Transverse colon (tissue), 4 donors: ENCODE results near the gene EDDM13.
"Not testable (repeated sequence)": the region's sequence is repeated elsewhere in the genome, so short reads cannot be mapped to it uniquely, and the experiment has no call there.

Source experiments
- CTCF ChIP-seq, 5 experiments: fragments of 200-600 bp in 3 of 5; fragments of 450-650 bp in 2 of 5; sonication (generic) in 3 of 5; IDR thresholded peaks; 1 replicate in 2 of 5; 2 replicates in 3 of 5; pipeline ENCODE4 v1.5.1; 2016 to 2017; ENCODE audit warnings: antibody characterized with exemption in 5 of 5, inconsistent platforms in 3 of 5, mild to moderate bottlenecking in 2 of 5, moderate library complexity in 1 of 5
- EP300 ChIP-seq: sonication (generic); formaldehyde crosslinking; IDR thresholded peaks from one replicate; pipeline ENCODE4 v1.6.1; 2017; ENCODE audit warnings: antibody characterized with exemption, low read depth
- POLR2A ChIP-seq: fragments of 450-650 bp; IDR thresholded peaks from one replicate; pipeline ENCODE4 v1.6.1; 2016; ENCODE audit warnings: antibody characterized with exemption, mild to moderate bottlenecking, moderate library complexity
- POLR2AphosphoS5 ChIP-seq, 3 donors: sonication (generic); formaldehyde crosslinking; IDR thresholded peaks; one replicate each; pipeline ENCODE4 v1.6.1; 2016; ENCODE audit warnings: antibody characterized with exemption in 3 of 3

GRCh38 chr19:56245764-56246163, 26.8 kb upstream of the EDDM13 start:
- not testable (repeated sequence) for TF ChIP-seq POLR2AphosphoS5 (IDR thresholded peaks at IDR 0.05); CTCF (IDR thresholded peaks at IDR 0.05); EP300; POLR2A
